ENCODE data around the gene GFPT2.
A peak's percentile ranks its signal among the peaks of the same experiment; 100 is the strongest.

Gene GFPT2

GRCh38 chr5:180353048-180353979 is at the start of gene GFPT2 (continued):
- TF ChIP-seq HIC1 (tag by site-specific recombination; IDR thresholded peaks at IDR 0.05) (no peak), ZNF610 (tag by site-specific recombination; IDR thresholded peaks at IDR 0.05; ENCODE audit: borderline replicate concordance) (no peak), SCRT1 (tag by site-specific recombination; IDR thresholded peaks at IDR 0.05; ENCODE audit: borderline replicate concordance) (no peak), KLF1 (tag by site-specific recombination; IDR thresholded peaks at IDR 0.05) (peak; percentile 75), ZNF777 (tag by site-specific recombination; IDR thresholded peaks at IDR 0.05; ENCODE audit: borderline replicate concordance) (peak; percentile 78; the same call in 1 of the 2 replicates), HOXA7 (CRISPR knock-in tag; IDR thresholded peaks at IDR 0.05; ENCODE audit: borderline replicate concordance) (no peak), ZNF707 (tag by site-specific recombination; IDR thresholded peaks at IDR 0.05) (no peak), ZNF701 (tag by site-specific recombination; IDR thresholded peaks at IDR 0.05) (no peak), ZBTB20 (tag by site-specific recombination; IDR thresholded peaks at IDR 0.05) (no peak), ZNF366 (tag by site-specific recombination; conservative IDR thresholded peaks at IDR 0.05) (no peak), ZNF792 (tag by site-specific recombination; IDR thresholded peaks at IDR 0.05) (no peak), KLF10 (tag by site-specific recombination; IDR thresholded peaks at IDR 0.05) (no peak), ZSCAN5A (tag by site-specific recombination; IDR thresholded peaks at IDR 0.05) (no peak), EGR2 (tag by site-specific recombination; IDR thresholded peaks at IDR 0.05; ENCODE audit: low read depth) (0 out of 2 replicates have a peak, but pooled peaks have one; percentile 18), KLF8 (tag by site-specific recombination; IDR thresholded peaks at IDR 0.05) (peak; percentile 51), SP7 (tag by site-specific recombination; IDR thresholded peaks at IDR 0.05) (peak; percentile 46; the same call in 1 of the 2 replicates), ZNF248 (tag by site-specific recombination; IDR thresholded peaks at IDR 0.05) (no peak), ZNF514 (tag by site-specific recombination; IDR thresholded peaks at IDR 0.05) (no peak), ZNF221 (tag by site-specific recombination; IDR thresholded peaks at IDR 0.05; ENCODE audit: borderline replicate concordance) (0 out of 2 replicates have a peak, but pooled peaks have one; percentile 28), ZNF785 (tag by site-specific recombination; IDR thresholded peaks at IDR 0.05) (no peak), ZNF433 (tag by site-specific recombination; IDR thresholded peaks at IDR 0.05; ENCODE audit: low read depth) (no peak), ZXDB (tag by site-specific recombination; IDR thresholded peaks at IDR 0.05) (peak; percentile 75; the same call in 1 of the 2 replicates), ZNF76 (tag by site-specific recombination; IDR thresholded peaks at IDR 0.05; ENCODE audit: borderline replicate concordance, low read depth) (0 out of 2 replicates have a peak, but pooled peaks have one; percentile 25), WT1 (tag by site-specific recombination; IDR thresholded peaks at IDR 0.05) (no peak), TRIM28 (IDR thresholded peaks at IDR 0.05; ENCODE audit: borderline replicate concordance, low read length) (no peak), BCL6B (tag by site-specific recombination; IDR thresholded peaks at IDR 0.05) (no peak), ZNF449 (tag by site-specific recombination; IDR thresholded peaks at IDR 0.05) (peak; percentile 65), SP2 (tag by site-specific recombination; IDR thresholded peaks at IDR 0.05) (peak; percentile 67), ZNF501 (tag by site-specific recombination; IDR thresholded peaks at IDR 0.05) (no peak), ZNF24 (tag by site-specific recombination; IDR thresholded peaks at IDR 0.05) (no peak), ZFP69B (tag by site-specific recombination; IDR thresholded peaks at IDR 0.05) (no peak), ZNF169 (tag by site-specific recombination; IDR thresholded peaks at IDR 0.05) (no peak), ZNF585B (tag by site-specific recombination; IDR thresholded peaks at IDR 0.05) (no peak), ZNF830 (tag by site-specific recombination; IDR thresholded peaks at IDR 0.05; ENCODE audit: low read depth) (no peak)

Data from HEK293 (cell line).